ENCODE results near the gene CMTM6. TPM values are rescaled to one million over a fixed set of nuclear protein-coding genes. Genes with fewer than 3 reads are reported as not detected.

CMTM6 gene
- total and polyA plus RNA-seq, 10 of the 15 experiments (the other 5 are each of a cell fraction or from before 2014, with no cell fraction given): 27.1 to 97.3 (median 61.4) TPM

GRCh38 chr3:32432711-32433530 lies 69.7 kb downstream of the CMTM6 start (continued):
- TF ChIP-seq NBN (IDR thresholded peaks at IDR 0.05) (peak; percentile 68; the same call in 1 of the 2 replicates), PAX5 (IDR thresholded peaks at IDR 0.05; ENCODE audit: borderline replicate concordance, low read depth, low read length) (no peak), TCF3 (IDR thresholded peaks at IDR 0.05; ENCODE audit: borderline replicate concordance, insufficient read depth, low read depth, low read length) (0 out of 2 replicates have a peak, but pooled peaks have one; percentile 13), ZNF592 (IDR thresholded peaks at IDR 0.05) (0 out of 2 replicates have a peak, but pooled peaks have one; percentile 67), SPI1 (IDR thresholded peaks at IDR 0.05; ENCODE audit: borderline replicate concordance, insufficient read depth, low read depth, low read length) (no peak), FOS (IDR thresholded peaks at IDR 0.05; ENCODE audit: borderline replicate concordance, extremely low read depth, insufficient read length) (no peak), RB1 (IDR thresholded peaks at IDR 0.05; ENCODE audit: borderline replicate concordance) (no peak), EED (IDR thresholded peaks at IDR 0.05; ENCODE audit: low read depth) (no peak; the same call in 1 of the 2 replicates), SREBF1 (IDR thresholded peaks at IDR 0.05; ENCODE audit: low read length) (no peak), CEBPB (IDR thresholded peaks at IDR 0.05; ENCODE audit: borderline replicate concordance in 1 of 2, low read depth in 2 of 2, low read length in 2 of 2) (0 out of 4 replicates have a peak, but pooled peaks of 1 of the 2 experiments have one; percentile 20), SP1 (IDR thresholded peaks at IDR 0.05; ENCODE audit: low read depth, low read length) (no peak), CEBPZ (IDR thresholded peaks at IDR 0.05; ENCODE audit: low read depth, low read length) (no peak), BCL11A (IDR thresholded peaks at IDR 0.05; ENCODE audit: low read depth, low read length) (0 out of 2 replicates have a peak, but pooled peaks have one; percentile 7), POLR2AphosphoS5 (IDR thresholded peaks at IDR 0.05; ENCODE audit: low read length) (0 out of 2 replicates have a peak, but pooled peaks have one; percentile 18), PML (IDR thresholded peaks at IDR 0.05; ENCODE audit: low read length) (no peak), DPF2 (IDR thresholded peaks at IDR 0.05) (peak; percentile 77), PRDM15 (CRISPR knock-in tag; IDR thresholded peaks at IDR 0.05) (no peak), ATF7 (IDR thresholded peaks at IDR 0.05; ENCODE audit: low read depth) (peak; percentile 91), HDAC6 (IDR thresholded peaks at IDR 0.05; ENCODE audit: unreplicated experiment) (no peak)

All from GM12878 (cell line).